ENCODE data around the gene RBM27.

GRCh38 chr5:146206257-146206656 lies 2.9 kb downstream of the RBM27 start:
- TF ChIP-seq CTCF (IDR thresholded peaks at IDR 0.05; ENCODE audit: low read length) (no peak), EZH2 (IDR thresholded peaks at IDR 0.05; ENCODE audit: borderline replicate concordance, low read length) (no peak)

All from OCI-LY1 (cell line).